Fibroblast of gingiva (primary cell): ENCODE measurements around the gene ZNF425.
"Not testable (repeated sequence)": the region's sequence is repeated elsewhere in the genome, so short reads cannot be mapped to it uniquely, and the experiment has no call there.

Experiments used
- DNase-seq: peaks from one replicate; pipeline ENCODE4 v3.0.0-alpha.2; 2011; ENCODE audit warnings: low read depth

ZNF425 gene

GRCh38 chr7:149130572-149131198 is 4.6 kb upstream of the ZNF425 start:
- no peak for DNase-seq

- no peak for DNase-seq
Measured at GRCh38 chr7:149126662-149127266, 640 bp upstream of the ZNF425 start.

GRCh38 chr7:149125189-149125862 is 798 bp downstream of the ZNF425 start:
- no peak for DNase-seq

GRCh38 chr7:149109969-149110368 is 16.2 kb downstream of the ZNF425 start:
- no peak for DNase-seq

- DNase-seq: no peak
Measured at GRCh38 chr7:149104749-149105148, 21.4 kb downstream of the ZNF425 start.

GRCh38 chr7:149104214-149104613 is 21.9 kb downstream of the ZNF425 start:
- DNase-seq: no peak

- no peak for DNase-seq
Measured at GRCh38 chr7:149103424-149103823, 22.7 kb downstream of the ZNF425 start.

- no peak for DNase-seq
Measured at GRCh38 chr7:149102666-149103065, 23.5 kb downstream of the ZNF425 start.

- DNase-seq: no peak
Measured at GRCh38 chr7:149100821-149101220, 25.3 kb downstream of the ZNF425 start.

GRCh38 chr7:149099058-149099457 is 27.1 kb downstream of the ZNF425 start:
- no peak for DNase-seq

GRCh38 chr7:149097088-149097487 is 29.0 kb downstream of the ZNF425 start:
- DNase-seq: no peak

- DNase-seq: no peak
Measured at GRCh38 chr7:149093228-149093627, 32.9 kb downstream of the ZNF425 start.

GRCh38 chr7:149092244-149092643 is 33.9 kb downstream of the ZNF425 start:
- not testable (repeated sequence) for DNase-seq

- DNase-seq: peak; percentile 86
Measured at GRCh38 chr7:149090397-149091195, 35.5 kb downstream of the ZNF425 start, which contains the start of gene ZNF786. Gene ZNF786, minus strand, starts transcription at chr7:149090718. Its CDS starts 78 bp downstream, at chr7:149090640.

GRCh38 chr7:149087376-149087775 is 38.7 kb downstream of the ZNF425 start:
- no peak for DNase-seq

- no peak for DNase-seq
Measured at GRCh38 chr7:149085866-149086265, 40.3 kb downstream of the ZNF425 start.

GRCh38 chr7:149084407-149084806 is 41.7 kb downstream of the ZNF425 start:
- DNase-seq: no peak

- no peak for DNase-seq
Measured at GRCh38 chr7:149081914-149082313, 44.2 kb downstream of the ZNF425 start.

- DNase-seq: no peak
Measured at GRCh38 chr7:149077594-149077993, 48.5 kb downstream of the ZNF425 start.

GRCh38 chr7:149075286-149075685 is 50.8 kb downstream of the ZNF425 start:
- no peak for DNase-seq

GRCh38 chr7:149074116-149074885 is 51.8 kb downstream of the ZNF425 start:
- no peak for DNase-seq

GRCh38 chr7:149072438-149072775 is 53.7 kb downstream of the ZNF425 start:
- no peak for DNase-seq
